ENCODE data around the gene CREBRF.
"Not testable (repeated sequence)": the region's sequence is repeated elsewhere in the genome, so short reads cannot be mapped to it uniquely, and the experiment has no call there.

CREBRF gene, protein sequence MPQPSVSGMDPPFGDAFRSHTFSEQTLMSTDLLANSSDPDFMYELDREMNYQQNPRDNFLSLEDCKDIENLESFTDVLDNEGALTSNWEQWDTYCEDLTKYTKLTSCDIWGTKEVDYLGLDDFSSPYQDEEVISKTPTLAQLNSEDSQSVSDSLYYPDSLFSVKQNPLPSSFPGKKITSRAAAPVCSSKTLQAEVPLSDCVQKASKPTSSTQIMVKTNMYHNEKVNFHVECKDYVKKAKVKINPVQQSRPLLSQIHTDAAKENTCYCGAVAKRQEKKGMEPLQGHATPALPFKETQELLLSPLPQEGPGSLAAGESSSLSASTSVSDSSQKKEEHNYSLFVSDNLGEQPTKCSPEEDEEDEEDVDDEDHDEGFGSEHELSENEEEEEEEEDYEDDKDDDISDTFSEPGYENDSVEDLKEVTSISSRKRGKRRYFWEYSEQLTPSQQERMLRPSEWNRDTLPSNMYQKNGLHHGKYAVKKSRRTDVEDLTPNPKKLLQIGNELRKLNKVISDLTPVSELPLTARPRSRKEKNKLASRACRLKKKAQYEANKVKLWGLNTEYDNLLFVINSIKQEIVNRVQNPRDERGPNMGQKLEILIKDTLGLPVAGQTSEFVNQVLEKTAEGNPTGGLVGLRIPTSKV

DNA sequence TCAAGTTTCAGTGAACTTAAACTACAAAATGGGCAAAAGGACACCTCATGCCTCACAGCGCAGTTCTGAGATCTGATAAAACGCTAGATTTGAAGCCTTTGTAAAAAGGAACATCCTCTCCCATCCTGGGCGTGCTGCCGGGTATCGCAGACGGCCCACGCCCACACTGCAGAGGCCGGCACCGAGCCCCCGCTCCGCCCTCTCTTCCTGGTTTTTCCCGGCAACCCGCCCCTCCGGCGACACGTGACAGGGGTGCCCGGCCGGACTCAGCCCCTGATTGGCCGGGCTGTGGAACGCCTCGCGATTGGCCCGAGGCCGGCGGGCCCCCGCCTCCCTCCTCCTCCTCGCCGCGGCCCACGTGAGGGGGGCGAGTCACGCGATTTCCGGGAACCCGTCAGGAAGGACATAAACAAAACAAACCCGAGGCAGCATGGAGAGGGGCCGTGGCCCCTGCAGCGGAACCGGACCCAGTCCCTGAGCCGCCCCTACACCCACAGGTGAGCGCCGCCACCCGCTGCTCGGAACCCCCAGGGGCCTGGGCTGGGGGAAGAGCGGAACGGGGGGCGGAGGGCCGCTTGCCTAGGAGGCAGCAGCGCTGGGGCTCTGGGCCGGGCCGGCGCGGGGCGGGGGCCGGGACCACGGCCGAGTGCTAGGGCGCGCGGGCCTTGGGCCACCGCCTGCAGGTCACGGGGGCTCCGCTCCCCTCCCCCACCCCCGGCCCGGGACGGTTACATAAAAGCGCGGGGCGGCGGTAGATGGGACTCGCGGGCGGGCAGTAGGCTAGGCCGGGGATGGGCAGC is at the start of gene CREBRF:
TSS of gene CREBRF (plus strand) at position 370 of the 800 bp plus-strand sequence. CDS start 24,424 bp downstream, outside the sequence.
- H3K9ac ChIP-seq (ENCODE audit: low read length): peak within 1 kb of the TSS; percentile 74
- H3K36me3 ChIP-seq (ENCODE audit: control insufficient read depth, insufficient read depth, low read length): no peaks in the 10 kb centered on the region
- H3K27ac ChIP-seq (ENCODE audit: low read depth, low read length): peak within 1 kb of the TSS; percentile 91
- H3K27me3 ChIP-seq (ENCODE audit: control insufficient read depth, insufficient read depth, low read length): no peaks in the 10 kb centered on the region
- H3K4me1 ChIP-seq (ENCODE audit: control insufficient read depth, insufficient read depth, low read length): peaks cover 12% of the 10 kb centered on the region
- peak within 1 kb of the TSS; percentile 95 for H3K4me3 ChIP-seq (ENCODE audit: low read length)

DNA sequence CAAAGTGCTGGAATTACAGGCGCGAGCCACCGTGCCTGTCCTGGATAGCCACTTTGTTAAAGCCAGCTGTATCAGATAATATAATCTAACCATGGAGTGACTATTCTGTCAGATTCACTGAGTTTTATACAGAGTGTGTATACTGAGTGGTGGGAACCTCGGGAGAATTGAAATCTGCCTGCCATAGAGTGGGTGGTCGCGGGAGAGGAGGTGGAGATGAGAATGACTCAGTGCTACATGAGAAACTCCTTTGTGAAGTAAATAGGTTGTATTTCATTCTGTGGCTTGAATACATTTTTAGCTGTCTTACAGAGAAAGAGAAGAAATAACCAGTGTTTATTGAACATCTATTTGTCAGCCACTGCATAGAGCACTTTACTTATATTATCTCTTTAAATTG is 46.1 kb upstream of the CREBRF start:
- H3K27ac ChIP-seq (ENCODE audit: low read depth, low read length): no peak overlapping the region

DNA sequence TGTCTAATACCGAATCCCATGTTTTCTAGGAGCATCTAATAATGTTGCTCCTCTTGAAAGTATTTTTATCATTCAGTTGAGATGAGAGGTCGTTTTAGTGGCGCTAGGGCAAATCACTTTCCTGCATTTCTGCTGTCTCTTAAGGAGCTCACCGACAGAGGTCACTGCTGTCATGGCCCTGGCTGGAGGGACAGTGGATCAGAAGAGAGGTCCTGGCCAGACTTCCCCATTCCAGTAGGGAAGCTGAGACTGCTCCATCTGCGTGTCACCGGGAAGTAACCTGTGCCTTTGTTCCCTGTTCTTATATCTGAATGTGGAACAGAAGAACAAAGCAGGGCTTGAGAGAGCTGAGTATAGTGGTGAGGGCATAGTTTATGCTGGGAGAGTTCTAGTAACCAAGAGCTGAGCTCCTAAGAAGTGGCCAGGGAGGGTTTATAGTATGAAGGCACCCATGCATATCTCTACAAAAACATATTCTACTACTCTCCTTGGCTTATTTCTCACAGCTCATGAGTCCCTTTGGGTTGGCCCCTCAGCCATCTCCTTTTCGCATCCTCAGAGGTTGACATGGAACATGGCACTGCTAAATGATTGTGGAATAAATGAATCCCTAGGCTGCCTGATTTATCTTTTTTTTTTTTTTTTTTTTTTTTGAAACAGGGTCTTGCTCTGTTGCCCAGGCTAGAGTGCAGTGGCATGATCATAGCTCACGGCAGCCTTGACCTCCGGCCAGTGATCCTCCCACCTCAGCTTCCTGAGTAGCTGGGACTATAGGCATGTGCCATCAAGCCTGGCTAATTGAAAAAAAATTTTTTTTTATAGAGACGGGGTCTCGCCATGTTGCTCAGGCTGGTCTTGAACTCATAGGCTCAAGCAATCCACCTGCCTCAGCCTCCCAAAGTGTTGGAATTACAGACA is 45.3 kb upstream of the CREBRF start:
- H3K27me3 ChIP-seq (ENCODE audit: control insufficient read depth, insufficient read depth, low read length): no peaks in the 10 kb centered on the region
- H3K36me3 ChIP-seq (ENCODE audit: control insufficient read depth, insufficient read depth, low read length): no peaks in the 10 kb centered on the region
- H3K27ac ChIP-seq (ENCODE audit: low read depth, low read length): no peak overlapping the region
- peaks cover 6% of the 10 kb centered on the region for H3K4me1 ChIP-seq (ENCODE audit: control insufficient read depth, insufficient read depth, low read length)
- H3K9ac ChIP-seq (ENCODE audit: low read length): no peak overlapping the region
- H3K4me3 ChIP-seq (ENCODE audit: low read length): no peak overlapping the region

More for the DNA sequence above, 46.1 kb upstream of the CREBRF start:
- no peak overlapping the region for H3K9ac ChIP-seq (ENCODE audit: low read length)
- no peak overlapping the region for H3K4me3 ChIP-seq (ENCODE audit: low read length)
- peaks cover 3% of the 10 kb centered on the region for H3K4me1 ChIP-seq (ENCODE audit: control insufficient read depth, insufficient read depth, low read length)
- H3K27me3 ChIP-seq (ENCODE audit: control insufficient read depth, insufficient read depth, low read length): no peaks in the 10 kb centered on the region
- H3K36me3 ChIP-seq (ENCODE audit: control insufficient read depth, insufficient read depth, low read length): no peaks in the 10 kb centered on the region

DNA sequence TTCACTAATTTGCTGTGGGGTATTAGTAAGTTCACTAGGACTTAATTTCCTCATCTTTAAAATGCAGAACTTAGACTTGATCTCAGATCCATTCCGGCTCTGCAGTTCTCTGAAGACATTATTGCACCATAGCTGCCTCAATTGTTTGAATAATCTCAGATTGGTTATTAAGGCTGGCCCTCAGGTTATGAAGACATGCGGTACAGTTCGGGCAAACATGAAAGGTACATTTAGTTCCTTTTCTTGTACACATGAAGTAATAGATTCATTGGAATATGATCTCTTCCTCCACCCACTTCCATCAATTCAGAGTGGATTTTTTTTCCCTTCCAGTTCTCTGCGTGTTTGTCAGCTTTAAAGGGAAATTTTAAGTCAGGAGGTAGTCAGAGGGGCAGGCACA is 44.6 kb upstream of the CREBRF start:
- H3K27me3 ChIP-seq (ENCODE audit: control insufficient read depth, insufficient read depth, low read length): no peaks in the 10 kb centered on the region
- no peak overlapping the region for H3K9ac ChIP-seq (ENCODE audit: low read length)
- peaks cover 9% of the 10 kb centered on the region for H3K4me1 ChIP-seq (ENCODE audit: control insufficient read depth, insufficient read depth, low read length)
- H3K4me3 ChIP-seq (ENCODE audit: low read length): no peak overlapping the region
- H3K36me3 ChIP-seq (ENCODE audit: control insufficient read depth, insufficient read depth, low read length): no peaks in the 10 kb centered on the region
- H3K27ac ChIP-seq (ENCODE audit: low read depth, low read length): no peak overlapping the region

DNA sequence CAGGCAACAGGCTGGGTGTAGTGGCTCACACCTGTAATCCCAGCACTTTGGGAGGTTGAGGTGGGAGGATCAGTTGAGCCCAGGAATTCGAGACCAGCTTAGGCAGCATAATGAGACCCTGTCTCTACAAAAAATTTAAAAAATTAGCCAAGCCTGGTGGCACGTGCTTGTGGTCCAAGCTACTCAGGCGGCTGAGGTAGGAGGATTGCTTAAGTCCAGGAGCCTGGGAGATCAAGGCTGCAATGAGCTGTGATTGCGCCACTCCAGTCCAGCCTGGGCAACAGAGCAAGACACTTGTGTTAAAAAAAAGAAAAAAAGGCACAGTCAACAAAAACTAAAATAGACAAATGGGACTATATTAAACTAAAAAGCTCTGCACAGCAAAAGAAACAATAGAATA is 43.3 kb upstream of the CREBRF start:
- Histone ChIP-seq H3K36me3 (ENCODE audit: control insufficient read depth, insufficient read depth, low read length) (no peaks in the 10 kb centered on the region), H3K4me1 (ENCODE audit: control insufficient read depth, insufficient read depth, low read length) (peaks cover 8% of the 10 kb centered on the region), H3K9ac (ENCODE audit: low read length) (no peak overlapping the region), H3K27ac (ENCODE audit: low read depth, low read length) (no peak overlapping the region), H3K4me3 (ENCODE audit: low read length) (no peak overlapping the region), H3K27me3 (ENCODE audit: control insufficient read depth, insufficient read depth, low read length) (no peaks in the 10 kb centered on the region)

DNA sequence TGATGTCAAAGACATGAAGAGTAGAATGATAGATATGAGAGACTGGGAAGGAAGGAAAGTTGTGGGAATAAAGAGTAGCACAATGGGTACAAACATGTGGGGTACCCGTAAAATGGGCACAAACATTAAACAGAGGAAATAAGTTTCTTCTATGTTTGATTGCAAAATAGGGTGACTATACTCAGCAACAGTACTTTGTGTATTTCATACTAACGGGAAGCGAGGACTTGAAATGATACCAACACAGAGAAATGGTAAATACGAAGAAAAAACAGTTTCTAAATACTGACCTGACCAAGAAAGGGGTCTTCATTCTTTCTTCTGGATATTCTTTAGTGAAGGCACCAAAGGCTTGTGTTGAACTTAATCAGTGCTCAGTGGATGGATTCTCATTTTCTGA is 41.5 kb upstream of the CREBRF start:
- H3K27ac ChIP-seq (ENCODE audit: low read depth, low read length): no peak overlapping the region
- H3K4me1 ChIP-seq (ENCODE audit: control insufficient read depth, insufficient read depth, low read length): peaks cover 6% of the 10 kb centered on the region

DNA sequence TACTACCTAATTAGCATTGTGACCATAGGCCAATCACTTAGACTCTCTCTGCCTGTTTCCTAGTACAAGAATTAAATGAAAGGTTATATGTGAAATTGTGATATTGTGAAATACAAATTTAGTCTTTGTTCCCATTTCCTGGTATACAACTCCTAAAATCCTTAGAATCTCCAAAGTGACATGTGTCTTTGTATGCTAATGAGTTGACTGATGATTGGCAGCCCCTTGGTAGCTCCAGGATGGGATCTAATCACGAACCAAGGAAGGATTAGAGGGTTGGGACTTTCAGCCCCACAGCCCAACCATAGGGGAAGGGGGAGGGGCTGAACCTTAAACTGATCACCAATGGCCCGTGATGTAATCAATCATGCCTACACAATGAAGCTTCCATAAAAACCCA is 41.0 kb upstream of the CREBRF start:
- Histone ChIP-seq H3K27ac (ENCODE audit: low read depth, low read length) (peak overlapping the region; percentile 21), H3K4me1 (ENCODE audit: control insufficient read depth, insufficient read depth, low read length) (peaks cover 9% of the 10 kb centered on the region)

More for the DNA sequence above, 41.5 kb upstream of the CREBRF start:
- no peak overlapping the region for H3K4me3 ChIP-seq (ENCODE audit: low read length)
- H3K27me3 ChIP-seq (ENCODE audit: control insufficient read depth, insufficient read depth, low read length): no peaks in the 10 kb centered on the region
- no peak overlapping the region for H3K9ac ChIP-seq (ENCODE audit: low read length)
- no peaks in the 10 kb centered on the region for H3K36me3 ChIP-seq (ENCODE audit: control insufficient read depth, insufficient read depth, low read length)

DNA sequence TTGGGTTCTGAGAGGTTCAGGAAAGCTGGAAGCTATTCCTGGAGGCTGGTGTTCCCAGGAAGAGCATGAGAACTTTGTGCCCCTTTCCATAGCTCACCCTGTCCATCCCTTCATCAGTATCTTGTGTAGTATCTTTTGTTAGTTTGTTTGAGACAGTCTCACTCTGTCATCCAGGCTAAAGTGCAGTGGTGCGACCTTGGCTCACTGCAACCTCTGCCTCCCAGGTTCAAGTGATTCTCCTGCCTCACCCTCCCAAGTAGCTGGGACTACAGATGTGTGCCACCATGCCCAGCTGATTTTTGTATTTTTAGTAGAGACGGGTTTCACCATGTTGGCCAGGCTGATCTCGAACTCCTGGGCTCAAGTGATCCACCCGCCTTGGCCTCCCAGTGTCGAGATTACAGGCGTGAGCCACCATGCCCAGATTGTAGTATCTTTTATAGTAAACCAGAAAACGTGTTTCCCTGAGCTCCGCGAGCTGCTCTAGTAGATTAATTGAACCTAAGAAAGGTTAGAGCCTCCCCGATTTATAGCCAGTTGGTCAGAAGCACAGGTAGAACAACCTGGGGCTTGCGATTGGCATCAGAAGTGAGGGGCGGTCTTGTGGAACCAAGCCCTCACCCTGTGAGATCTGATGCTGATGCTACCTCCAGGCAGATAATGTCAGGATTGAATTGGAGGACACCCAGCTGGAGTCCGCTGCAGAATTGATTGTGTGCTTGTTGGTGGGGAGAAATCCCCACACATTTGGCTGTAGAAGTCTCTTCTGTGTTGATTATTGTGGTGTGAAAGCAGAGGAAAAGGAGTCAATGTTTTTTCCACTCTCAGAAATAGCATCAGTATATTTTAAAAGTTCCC is 40.3 kb upstream of the CREBRF start:
- Histone ChIP-seq H3K36me3 (ENCODE audit: control insufficient read depth, insufficient read depth, low read length) (no peaks in the 10 kb centered on the region), H3K27me3 (ENCODE audit: control insufficient read depth, insufficient read depth, low read length) (no peaks in the 10 kb centered on the region), H3K9ac (ENCODE audit: low read length) (no peak overlapping the region), H3K27ac (ENCODE audit: low read depth, low read length) (peak overlapping the region; percentile 68), H3K4me3 (ENCODE audit: low read length) (no peak overlapping the region), H3K4me1 (ENCODE audit: control insufficient read depth, insufficient read depth, low read length) (peaks cover 15% of the 10 kb centered on the region)

More for the DNA sequence above, 41.0 kb upstream of the CREBRF start:
- no peaks in the 10 kb centered on the region for H3K36me3 ChIP-seq (ENCODE audit: control insufficient read depth, insufficient read depth, low read length)
- no peaks in the 10 kb centered on the region for H3K27me3 ChIP-seq (ENCODE audit: control insufficient read depth, insufficient read depth, low read length)
- H3K4me3 ChIP-seq (ENCODE audit: low read length): no peak overlapping the region
- no peak overlapping the region for H3K9ac ChIP-seq (ENCODE audit: low read length)

DNA sequence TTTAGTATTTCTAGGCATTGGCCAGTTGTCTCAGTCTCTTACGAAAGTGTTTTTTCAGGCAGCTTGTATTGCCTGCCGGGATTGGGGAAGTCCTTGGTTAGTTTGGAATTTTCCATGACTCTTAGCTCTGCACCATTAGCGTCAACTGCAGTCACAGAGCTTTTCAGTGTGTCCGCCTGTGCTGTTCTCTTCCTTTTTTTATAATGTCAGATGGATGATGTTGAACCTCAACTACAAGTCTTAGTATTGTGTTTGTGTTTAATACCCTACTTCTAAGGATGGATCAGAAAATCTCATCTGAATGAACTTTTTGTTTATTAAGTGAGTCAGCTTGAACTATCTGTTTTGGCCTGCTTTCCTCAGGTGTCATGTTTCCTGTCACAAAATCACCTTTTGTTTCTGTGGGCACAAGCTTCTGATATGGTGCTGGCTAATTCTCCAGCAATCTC is 39.5 kb upstream of the CREBRF start:
- Histone ChIP-seq H3K27me3 (ENCODE audit: control insufficient read depth, insufficient read depth, low read length) (no peaks in the 10 kb centered on the region), H3K27ac (ENCODE audit: low read depth, low read length) (peak overlapping the region; percentile 68), H3K36me3 (ENCODE audit: control insufficient read depth, insufficient read depth, low read length) (no peaks in the 10 kb centered on the region), H3K4me3 (ENCODE audit: low read length) (no peak overlapping the region), H3K9ac (ENCODE audit: low read length) (no peak overlapping the region), H3K4me1 (ENCODE audit: control insufficient read depth, insufficient read depth, low read length) (peaks cover 20% of the 10 kb centered on the region)

DNA sequence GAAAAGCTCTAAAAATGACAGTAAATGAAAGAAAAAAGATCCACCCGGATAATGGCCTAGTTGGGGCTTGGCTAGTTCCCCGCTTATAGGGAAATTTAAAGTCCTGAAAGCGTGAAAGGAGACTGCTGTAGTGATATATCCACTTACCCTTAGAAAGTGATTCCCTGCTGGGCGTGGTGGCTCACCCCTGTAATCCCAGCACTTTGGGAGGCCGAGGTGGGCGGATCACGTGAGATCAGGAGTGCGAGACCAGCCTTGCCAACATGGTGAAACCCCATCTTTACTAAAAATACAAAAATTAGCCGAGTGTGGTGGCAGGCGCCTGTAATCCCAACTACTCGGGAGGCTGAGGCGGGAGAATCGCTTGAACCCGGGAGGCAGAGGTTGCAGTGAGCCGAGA is 39.1 kb upstream of the CREBRF start:
- H3K27ac ChIP-seq (ENCODE audit: low read depth, low read length): peak overlapping the region; percentile 68
- H3K9ac ChIP-seq (ENCODE audit: low read length); H3K4me3 ChIP-seq (ENCODE audit: low read length); H3K27me3 ChIP-seq (ENCODE audit: control insufficient read depth, insufficient read depth, low read length); H3K36me3 ChIP-seq (ENCODE audit: control insufficient read depth, insufficient read depth, low read length): not testable (repeated sequence)
- H3K4me1 ChIP-seq (ENCODE audit: control insufficient read depth, insufficient read depth, low read length): peaks cover 20% of the 10 kb centered on the region

DNA sequence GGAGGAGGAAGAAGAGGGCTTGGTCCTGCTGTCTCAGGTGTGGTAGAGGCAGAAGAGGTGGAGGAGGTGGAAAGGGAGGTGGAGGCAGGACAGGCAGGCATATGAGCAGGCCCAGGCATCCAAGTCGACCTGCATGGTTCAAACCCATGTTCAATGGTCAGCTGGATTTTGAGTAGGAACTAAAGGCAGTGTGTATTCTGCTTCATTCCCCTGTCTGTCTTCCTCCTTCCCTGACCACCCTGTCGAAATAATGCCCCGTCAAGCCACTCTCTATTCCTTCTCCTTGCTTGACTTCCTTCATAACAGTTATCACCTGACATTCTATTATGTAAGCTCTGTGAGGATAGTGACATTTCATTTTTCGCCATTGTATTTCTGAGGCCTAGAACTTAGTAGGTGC is 37.8 kb upstream of the CREBRF start:
- peaks cover 3% of the 10 kb centered on the region for H3K36me3 ChIP-seq (ENCODE audit: control insufficient read depth, insufficient read depth, low read length)
- H3K27ac ChIP-seq (ENCODE audit: low read depth, low read length): no peak overlapping the region
- H3K4me3 ChIP-seq (ENCODE audit: low read length): no peak overlapping the region
- H3K27me3 ChIP-seq (ENCODE audit: control insufficient read depth, insufficient read depth, low read length): no peaks in the 10 kb centered on the region
- H3K4me1 ChIP-seq (ENCODE audit: control insufficient read depth, insufficient read depth, low read length): peaks cover 20% of the 10 kb centered on the region
- H3K9ac ChIP-seq (ENCODE audit: low read length): no peak overlapping the region
